Measurements from ENCODE around the gene TUNAR. TPM values are rescaled to one million over a fixed set of nuclear protein-coding genes. Genes with fewer than 3 reads are reported as not detected.
A peak's percentile ranks its signal among the peaks of the same experiment; 100 is the strongest.

Gene TUNAR
- total and polyA plus RNA-seq, 5 donors from 2014 or later, result not detected

GRCh38 chr14:95875831-95876760 is 536 bp upstream of the TUNAR start:
- Histone ChIP-seq H3K36me3 (ENCODE audit: control insufficient read depth, insufficient read depth, low read length) (no peaks in the 10 kb centered on the region), H3K9me3 (ENCODE audit: control insufficient read depth in 2 of 2, low read length in 2 of 2) (no peaks in the 10 kb centered on the region), H3K4me1 (ENCODE audit: control insufficient read depth, insufficient read depth, low read length, poor library complexity, severe bottlenecking) (no peaks in the 10 kb centered on the region), H3K27me3 (ENCODE audit: control insufficient read depth, insufficient read depth, low read length) (peaks cover 5% of the 10 kb centered on the region), H3K27ac (ENCODE audit: insufficient read depth, low read length, poor library complexity, severe bottlenecking) (no peak overlapping the region), H3K4me3 (ENCODE audit: low read depth, low read length) (no peak overlapping the region)
- Mint-ChIP-seq H3K4me1 (peaks cover 0 to 4% (median 0%) of the 10 kb centered on the region in 4 donors), H3K4me3 (no peak overlapping the region), H3K27ac (no peak overlapping the region), H3K9me3 (peaks cover 0 to 2% (median 0%) of the 10 kb centered on the region in 7 donors), H3K36me3 (no peaks in the 10 kb centered on the region), H3K27me3 (peaks cover 50% of the 10 kb centered on the region)
- ATAC-seq (ENCODE audit: low read depth in 2 of 2), result no peak
- no peak for DNase-seq

GRCh38 chr14:95877633-95878032 is 1.0 kb downstream of the TUNAR start:
- Histone ChIP-seq H3K4me1 (ENCODE audit: control insufficient read depth, insufficient read depth, low read length, poor library complexity, severe bottlenecking) (no peaks in the 10 kb centered on the region), H3K9me3 (ENCODE audit: control insufficient read depth in 2 of 2, low read length in 2 of 2) (no peaks in the 10 kb centered on the region), H3K27ac (ENCODE audit: insufficient read depth, low read length, poor library complexity, severe bottlenecking) (no peak overlapping the region), H3K4me3 (ENCODE audit: low read depth, low read length) (no peak overlapping the region), H3K27me3 (ENCODE audit: control insufficient read depth, insufficient read depth, low read length) (peaks cover 5% of the 10 kb centered on the region), H3K36me3 (ENCODE audit: control insufficient read depth, insufficient read depth, low read length) (no peaks in the 10 kb centered on the region)
- Mint-ChIP-seq H3K27ac (no peak overlapping the region), H3K4me3 (no peak overlapping the region), H3K4me1 (peaks cover 0 to 4% (median 0%) of the 10 kb centered on the region in 4 donors), H3K9me3 (peaks cover 0 to 4% (median 0%) of the 10 kb centered on the region in 7 donors), H3K36me3 (no peaks in the 10 kb centered on the region), H3K27me3 (peaks cover 44% of the 10 kb centered on the region)
- ATAC-seq (ENCODE audit: low read depth in 2 of 2) (no peak), DNase-seq (no peak)

- Histone ChIP-seq H3K27me3 (ENCODE audit: control insufficient read depth, insufficient read depth, low read length) (no peaks in the 10 kb centered on the region), H3K9me3 (ENCODE audit: control insufficient read depth in 2 of 2, low read length in 2 of 2) (no peaks in the 10 kb centered on the region), H3K27ac (ENCODE audit: insufficient read depth, low read length, poor library complexity, severe bottlenecking) (no peak overlapping the region), H3K4me1 (ENCODE audit: control insufficient read depth, insufficient read depth, low read length, poor library complexity, severe bottlenecking) (no peaks in the 10 kb centered on the region), H3K4me3 (ENCODE audit: low read depth, low read length) (no peak overlapping the region), H3K36me3 (ENCODE audit: control insufficient read depth, insufficient read depth, low read length) (no peaks in the 10 kb centered on the region)
- ATAC-seq (ENCODE audit: low read depth in 2 of 2) (no peak), DNase-seq (no peak)
- Mint-ChIP-seq H3K4me1 (no peaks in the 10 kb centered on the region), H3K27me3 (peaks cover 9% of the 10 kb centered on the region), H3K4me3 (no peak overlapping the region), H3K27ac (no peak overlapping the region), H3K36me3 (no peaks in the 10 kb centered on the region), H3K9me3 (peaks cover 0 to 1% (median 0%) of the 10 kb centered on the region in 7 donors)
Measured at GRCh38 chr14:95884377-95884776, 7.7 kb downstream of the TUNAR start.

GRCh38 chr14:95885278-95885677 is 8.6 kb downstream of the TUNAR start:
- Mint-ChIP-seq H3K9me3 (peaks cover 0 to 1% (median 0%) of the 10 kb centered on the region in 7 donors), H3K4me1 (no peaks in the 10 kb centered on the region), H3K27ac (peak overlapping the region in 1 of 3 donors; percentile 76), H3K4me3 (no peak overlapping the region), H3K36me3 (no peaks in the 10 kb centered on the region), H3K27me3 (peaks cover 2% of the 10 kb centered on the region)
- ATAC-seq (ENCODE audit: low read depth in 2 of 2) (no peak), DNase-seq (no peak)
- Histone ChIP-seq H3K4me3 (ENCODE audit: low read depth, low read length) (no peak overlapping the region), H3K27me3 (ENCODE audit: control insufficient read depth, insufficient read depth, low read length) (no peaks in the 10 kb centered on the region), H3K27ac (ENCODE audit: insufficient read depth, low read length, poor library complexity, severe bottlenecking) (no peak overlapping the region), H3K36me3 (ENCODE audit: control insufficient read depth, insufficient read depth, low read length) (no peaks in the 10 kb centered on the region), H3K9me3 (ENCODE audit: control insufficient read depth in 2 of 2, low read length in 2 of 2) (no peaks in the 10 kb centered on the region), H3K4me1 (ENCODE audit: control insufficient read depth, insufficient read depth, low read length, poor library complexity, severe bottlenecking) (no peaks in the 10 kb centered on the region)

GRCh38 chr14:95885866-95886265 is 9.2 kb downstream of the TUNAR start:
- Mint-ChIP-seq H3K27ac (peak overlapping the region in 1 of 3 donors; percentile 76), H3K36me3 (no peaks in the 10 kb centered on the region), H3K4me3 (no peak overlapping the region), H3K4me1 (no peaks in the 10 kb centered on the region), H3K27me3 (no peaks in the 10 kb centered on the region), H3K9me3 (peaks cover 0 to 1% (median 0%) of the 10 kb centered on the region in 7 donors)
- ATAC-seq (ENCODE audit: low read depth in 2 of 2), result no peak
- no peaks in the 10 kb centered on the region for H3K36me3 ChIP-seq (ENCODE audit: control insufficient read depth, insufficient read depth, low read length)
- H3K9me3 ChIP-seq (ENCODE audit: control insufficient read depth in 2 of 2, low read length in 2 of 2), result no peaks in the 10 kb centered on the region
- H3K27me3 ChIP-seq (ENCODE audit: control insufficient read depth, insufficient read depth, low read length), result no peaks in the 10 kb centered on the region
- H3K27ac ChIP-seq (ENCODE audit: insufficient read depth, low read length, poor library complexity, severe bottlenecking), result no peak overlapping the region
- H3K4me1 ChIP-seq (ENCODE audit: control insufficient read depth, insufficient read depth, low read length, poor library complexity, severe bottlenecking), result no peaks in the 10 kb centered on the region
- no peak overlapping the region for H3K4me3 ChIP-seq (ENCODE audit: low read depth, low read length)
- DNase-seq, result no peak

GRCh38 chr14:95886366-95887056 is 9.9 kb downstream of the TUNAR start:
- Histone ChIP-seq H3K4me1 (ENCODE audit: control insufficient read depth, insufficient read depth, low read length, poor library complexity, severe bottlenecking) (no peaks in the 10 kb centered on the region), H3K27ac (ENCODE audit: insufficient read depth, low read length, poor library complexity, severe bottlenecking) (no peak overlapping the region), H3K4me3 (ENCODE audit: low read depth, low read length) (no peak overlapping the region), H3K36me3 (ENCODE audit: control insufficient read depth, insufficient read depth, low read length) (no peaks in the 10 kb centered on the region), H3K9me3 (ENCODE audit: control insufficient read depth in 2 of 2, low read length in 2 of 2) (no peaks in the 10 kb centered on the region), H3K27me3 (ENCODE audit: control insufficient read depth, insufficient read depth, low read length) (no peaks in the 10 kb centered on the region)
- no peak for DNase-seq
- H3K27ac Mint-ChIP-seq, result peak overlapping the region in 1 of 3 donors; percentile 5
- no peaks in the 10 kb centered on the region for H3K27me3 Mint-ChIP-seq
- no peaks in the 10 kb centered on the region for H3K4me1 Mint-ChIP-seq
- ATAC-seq (ENCODE audit: low read depth in 2 of 2), result no peak
- H3K9me3 Mint-ChIP-seq, result peaks cover 0 to 1% (median 0%) of the 10 kb centered on the region in 7 donors
- H3K36me3 Mint-ChIP-seq, result no peaks in the 10 kb centered on the region
- H3K4me3 Mint-ChIP-seq, result no peak overlapping the region

GRCh38 chr14:95887351-95887750 is 10.7 kb downstream of the TUNAR start:
- Mint-ChIP-seq H3K36me3 (no peaks in the 10 kb centered on the region), H3K27me3 (no peaks in the 10 kb centered on the region), H3K4me1 (no peaks in the 10 kb centered on the region), H3K27ac (no peak overlapping the region), H3K4me3 (no peak overlapping the region), H3K9me3 (no peaks in the 10 kb centered on the region)
- no peaks in the 10 kb centered on the region for H3K4me1 ChIP-seq (ENCODE audit: control insufficient read depth, insufficient read depth, low read length, poor library complexity, severe bottlenecking)
- no peaks in the 10 kb centered on the region for H3K36me3 ChIP-seq (ENCODE audit: control insufficient read depth, insufficient read depth, low read length)
- H3K4me3 ChIP-seq (ENCODE audit: low read depth, low read length), result no peak overlapping the region
- no peaks in the 10 kb centered on the region for H3K9me3 ChIP-seq (ENCODE audit: control insufficient read depth in 2 of 2, low read length in 2 of 2)
- ATAC-seq (ENCODE audit: low read depth in 2 of 2), result no peak
- no peaks in the 10 kb centered on the region for H3K27me3 ChIP-seq (ENCODE audit: control insufficient read depth, insufficient read depth, low read length)
- no peak for DNase-seq
- H3K27ac ChIP-seq (ENCODE audit: insufficient read depth, low read length, poor library complexity, severe bottlenecking), result no peak overlapping the region

Measured in CD4-positive, CD25-positive, alpha-beta regulatory T cell (primary cell).